MM.1S (cell line): ENCODE results near the gene G0S2.

Experiments
- EZH2phosphoT487 ChIP-seq: fragments of 300-600 bp; sonication (generic); IDR thresholded peaks from 2 replicates; pipeline ENCODE4 v1.6.1; 2018; ENCODE audit warnings: antibody characterized with exemption, low read length
- TF ChIP-seq, protein P1 (sequence below): fragments of 300-600 bp; sonication (generic); IDR thresholded peaks from 2 replicates; pipeline ENCODE4 v1.5.1; 2016; ENCODE audit warnings: antibody characterized with exemption, low read length, mixed read lengths

DNA sequence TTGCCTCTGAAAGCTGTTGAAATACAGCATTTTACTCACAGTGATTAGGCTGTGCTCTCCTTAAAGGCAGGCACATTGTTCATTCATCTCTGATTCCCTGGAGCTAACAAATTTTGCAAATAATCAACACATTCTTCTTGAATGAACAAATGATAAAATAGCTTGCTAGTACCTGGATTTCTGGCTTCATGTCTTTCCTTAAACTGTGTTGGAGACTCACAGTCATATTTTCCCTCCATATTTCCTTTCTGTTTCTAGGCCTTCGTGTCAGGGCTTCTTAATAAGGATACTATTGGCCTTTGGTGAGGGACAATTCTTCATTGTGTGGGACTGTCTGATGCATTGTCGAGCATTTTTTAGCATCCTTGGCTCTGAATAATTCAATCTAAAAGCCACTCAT is 39.1 kb downstream of the G0S2 start:
- TF ChIP-seq, protein P1, sequence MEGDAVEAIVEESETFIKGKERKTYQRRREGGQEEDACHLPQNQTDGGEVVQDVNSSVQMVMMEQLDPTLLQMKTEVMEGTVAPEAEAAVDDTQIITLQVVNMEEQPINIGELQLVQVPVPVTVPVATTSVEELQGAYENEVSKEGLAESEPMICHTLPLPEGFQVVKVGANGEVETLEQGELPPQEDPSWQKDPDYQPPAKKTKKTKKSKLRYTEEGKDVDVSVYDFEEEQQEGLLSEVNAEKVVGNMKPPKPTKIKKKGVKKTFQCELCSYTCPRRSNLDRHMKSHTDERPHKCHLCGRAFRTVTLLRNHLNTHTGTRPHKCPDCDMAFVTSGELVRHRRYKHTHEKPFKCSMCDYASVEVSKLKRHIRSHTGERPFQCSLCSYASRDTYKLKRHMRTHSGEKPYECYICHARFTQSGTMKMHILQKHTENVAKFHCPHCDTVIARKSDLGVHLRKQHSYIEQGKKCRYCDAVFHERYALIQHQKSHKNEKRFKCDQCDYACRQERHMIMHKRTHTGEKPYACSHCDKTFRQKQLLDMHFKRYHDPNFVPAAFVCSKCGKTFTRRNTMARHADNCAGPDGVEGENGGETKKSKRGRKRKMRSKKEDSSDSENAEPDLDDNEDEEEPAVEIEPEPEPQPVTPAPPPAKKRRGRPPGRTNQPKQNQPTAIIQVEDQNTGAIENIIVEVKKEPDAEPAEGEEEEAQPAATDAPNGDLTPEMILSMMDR = no peak
- no peak for TF ChIP-seq EZH2phosphoT487
